NCI-H82 treated with DMSO at 0.1 percent for 48 hours (cell line): ENCODE results near the gene CABLES1.
A peak's percentile ranks its signal among the peaks of the same experiment; 100 is the strongest.
"Not testable (repeated sequence)": the region's sequence is repeated elsewhere in the genome, so short reads cannot be mapped to it uniquely, and the experiment has no call there.

Experiments used
- DNase-seq: peaks from one replicate; lab custom pipeline; 2025; ENCODE audit not compliant: unreplicated experiment; lab: John Stamatoyannopoulos, UW

CABLES1 gene

GRCh38 chr18:23238651-23239349, 103.5 kb downstream of the CABLES1 start:
- DNase-seq: no peak

- no peak for DNase-seq
Observed at GRCh38 chr18:23239350-23239692, 104.0 kb downstream of the CABLES1 start.

GRCh38 chr18:23239885-23240608, 104.8 kb downstream of the CABLES1 start:
- DNase-seq: no peak

GRCh38 chr18:23240609-23240930, 105.3 kb downstream of the CABLES1 start:
- DNase-seq: no peak

- DNase-seq: not testable (repeated sequence)
Observed at GRCh38 chr18:23241833-23242496, 106.7 kb downstream of the CABLES1 start.

GRCh38 chr18:23243178-23243577, 107.9 kb downstream of the CABLES1 start:
- DNase-seq: no peak

- DNase-seq: no peak
Observed at GRCh38 chr18:23243816-23244215, 108.5 kb downstream of the CABLES1 start.

- DNase-seq: peak; percentile 87
Observed at GRCh38 chr18:23244401-23244800, 109.1 kb downstream of the CABLES1 start.

GRCh38 chr18:23245461-23245860, 110.2 kb downstream of the CABLES1 start:
- DNase-seq: no peak

GRCh38 chr18:23247331-23247730, 112.0 kb downstream of the CABLES1 start:
- DNase-seq: no peak

GRCh38 chr18:23247896-23248295, 112.6 kb downstream of the CABLES1 start:
- DNase-seq: no peak

GRCh38 chr18:23248826-23249225, 113.5 kb downstream of the CABLES1 start:
- DNase-seq: no peak

GRCh38 chr18:23249348-23249747, 114.1 kb downstream of the CABLES1 start:
- no peak for DNase-seq

GRCh38 chr18:23250893-23251656, 115.8 kb downstream of the CABLES1 start:
- DNase-seq: no peak

GRCh38 chr18:23253630-23254029, 118.3 kb downstream of the CABLES1 start:
- no peak for DNase-seq

GRCh38 chr18:23257137-23257536, 121.9 kb downstream of the CABLES1 start:
- no peak for DNase-seq

GRCh38 chr18:23257686-23258565, 122.6 kb downstream of the CABLES1 start:
- no peak for DNase-seq

GRCh38 chr18:23258566-23259469, 123.5 kb downstream of the CABLES1 start:
- no peak for DNase-seq
